ENCODE measurements around the gene ANKMY1.

DNA sequence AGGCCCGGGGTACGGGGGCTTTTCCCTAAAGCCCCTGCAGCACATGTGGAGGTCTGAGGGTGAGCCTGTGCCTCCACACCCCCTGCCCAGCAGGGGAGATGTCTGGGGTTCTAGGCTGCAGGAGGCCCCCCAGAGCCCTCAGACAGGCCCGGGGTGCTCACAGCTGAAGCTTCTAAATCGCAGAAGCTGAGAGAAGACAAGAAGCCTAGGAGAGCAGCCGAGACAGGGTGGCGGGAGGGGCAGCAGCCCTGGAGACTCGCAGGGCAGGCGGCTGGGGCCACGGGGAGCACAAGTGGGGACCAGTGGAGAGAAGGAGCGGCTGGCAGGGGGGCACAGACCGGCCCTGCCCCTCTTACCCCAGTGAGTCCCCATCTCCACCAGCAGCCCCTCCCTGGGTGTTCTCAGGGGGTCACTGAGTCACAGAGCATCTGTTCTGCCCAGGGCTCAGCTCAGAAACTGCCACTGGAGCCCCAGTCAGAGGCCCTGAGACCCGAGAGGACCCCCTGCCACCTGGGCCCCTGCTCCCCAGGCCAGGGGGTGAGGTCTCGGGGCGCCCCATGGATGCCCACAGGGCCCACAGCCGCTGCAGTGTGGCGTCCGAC lies 96.2 kb downstream of the ANKMY1 start:
- TF ChIP-seq, protein P1, sequence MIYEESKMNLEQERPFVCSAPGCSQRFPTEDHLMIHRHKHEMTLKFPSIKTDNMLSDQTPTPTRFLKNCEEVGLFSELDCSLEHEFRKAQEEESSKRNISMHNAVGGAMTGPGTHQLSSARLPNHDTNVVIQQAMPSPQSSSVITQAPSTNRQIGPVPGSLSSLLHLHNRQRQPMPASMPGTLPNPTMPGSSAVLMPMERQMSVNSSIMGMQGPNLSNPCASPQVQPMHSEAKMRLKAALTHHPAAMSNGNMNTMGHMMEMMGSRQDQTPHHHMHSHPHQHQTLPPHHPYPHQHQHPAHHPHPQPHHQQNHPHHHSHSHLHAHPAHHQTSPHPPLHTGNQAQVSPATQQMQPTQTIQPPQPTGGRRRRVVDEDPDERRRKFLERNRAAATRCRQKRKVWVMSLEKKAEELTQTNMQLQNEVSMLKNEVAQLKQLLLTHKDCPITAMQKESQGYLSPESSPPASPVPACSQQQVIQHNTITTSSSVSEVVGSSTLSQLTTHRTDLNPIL (CRISPR knock-in tag; IDR thresholded peaks at IDR 0.05; ENCODE audit: low read depth): no peak
- TF ChIP-seq OSR1 (CRISPR knock-in tag; IDR thresholded peaks at IDR 0.05) (no peak), ZFP3 (CRISPR knock-in tag; IDR thresholded peaks at IDR 0.05) (no peak), RARB (CRISPR knock-in tag; IDR thresholded peaks at IDR 0.05) (no peak), BACH2 (CRISPR knock-in tag; IDR thresholded peaks at IDR 0.05; ENCODE audit: borderline replicate concordance) (no peak), ARNTL (CRISPR knock-in tag; IDR thresholded peaks at IDR 0.05; ENCODE audit: borderline replicate concordance, low read depth) (no peak), TCF4 (CRISPR knock-in tag; IDR thresholded peaks at IDR 0.05; ENCODE audit: borderline replicate concordance) (no peak), SNAI2 (CRISPR knock-in tag; IDR thresholded peaks at IDR 0.05) (no peak), ZFP30 (CRISPR knock-in tag; IDR thresholded peaks at IDR 0.05) (no peak), ZC3H10 (CRISPR knock-in tag; IDR thresholded peaks at IDR 0.05) (no peak), ZNF70 (CRISPR knock-in tag; IDR thresholded peaks at IDR 0.05) (no peak)
- TF ChIP-seq, protein P2, sequence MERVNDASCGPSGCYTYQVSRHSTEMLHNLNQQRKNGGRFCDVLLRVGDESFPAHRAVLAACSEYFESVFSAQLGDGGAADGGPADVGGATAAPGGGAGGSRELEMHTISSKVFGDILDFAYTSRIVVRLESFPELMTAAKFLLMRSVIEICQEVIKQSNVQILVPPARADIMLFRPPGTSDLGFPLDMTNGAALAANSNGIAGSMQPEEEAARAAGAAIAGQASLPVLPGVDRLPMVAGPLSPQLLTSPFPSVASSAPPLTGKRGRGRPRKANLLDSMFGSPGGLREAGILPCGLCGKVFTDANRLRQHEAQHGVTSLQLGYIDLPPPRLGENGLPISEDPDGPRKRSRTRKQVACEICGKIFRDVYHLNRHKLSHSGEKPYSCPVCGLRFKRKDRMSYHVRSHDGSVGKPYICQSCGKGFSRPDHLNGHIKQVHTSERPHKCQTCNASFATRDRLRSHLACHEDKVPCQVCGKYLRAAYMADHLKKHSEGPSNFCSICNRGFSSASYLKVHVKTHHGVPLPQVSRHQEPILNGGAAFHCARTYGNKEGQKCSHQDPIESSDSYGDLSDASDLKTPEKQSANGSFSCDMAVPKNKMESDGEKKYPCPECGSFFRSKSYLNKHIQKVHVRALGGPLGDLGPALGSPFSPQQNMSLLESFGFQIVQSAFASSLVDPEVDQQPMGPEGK (CRISPR knock-in tag; IDR thresholded peaks at IDR 0.05; ENCODE audit: borderline replicate concordance): no peak
- TF ChIP-seq, protein P3, sequence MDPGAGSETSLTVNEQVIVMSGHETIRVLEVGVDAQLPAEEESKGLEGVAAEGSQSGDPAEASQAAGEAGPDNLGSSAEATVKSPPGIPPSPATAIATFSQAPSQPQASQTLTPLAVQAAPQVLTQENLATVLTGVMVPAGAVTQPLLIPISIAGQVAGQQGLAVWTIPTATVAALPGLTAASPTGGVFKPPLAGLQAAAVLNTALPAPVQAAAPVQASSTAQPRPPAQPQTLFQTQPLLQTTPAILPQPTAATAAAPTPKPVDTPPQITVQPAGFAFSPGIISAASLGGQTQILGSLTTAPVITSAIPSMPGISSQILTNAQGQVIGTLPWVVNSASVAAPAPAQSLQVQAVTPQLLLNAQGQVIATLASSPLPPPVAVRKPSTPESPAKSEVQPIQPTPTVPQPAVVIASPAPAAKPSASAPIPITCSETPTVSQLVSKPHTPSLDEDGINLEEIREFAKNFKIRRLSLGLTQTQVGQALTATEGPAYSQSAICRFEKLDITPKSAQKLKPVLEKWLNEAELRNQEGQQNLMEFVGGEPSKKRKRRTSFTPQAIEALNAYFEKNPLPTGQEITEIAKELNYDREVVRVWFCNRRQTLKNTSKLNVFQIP (CRISPR knock-in tag; IDR thresholded peaks at IDR 0.05; ENCODE audit: borderline replicate concordance, low read depth): no peak
